Measurements from ENCODE around the gene GBX1.

The GBX1 gene

DNA sequence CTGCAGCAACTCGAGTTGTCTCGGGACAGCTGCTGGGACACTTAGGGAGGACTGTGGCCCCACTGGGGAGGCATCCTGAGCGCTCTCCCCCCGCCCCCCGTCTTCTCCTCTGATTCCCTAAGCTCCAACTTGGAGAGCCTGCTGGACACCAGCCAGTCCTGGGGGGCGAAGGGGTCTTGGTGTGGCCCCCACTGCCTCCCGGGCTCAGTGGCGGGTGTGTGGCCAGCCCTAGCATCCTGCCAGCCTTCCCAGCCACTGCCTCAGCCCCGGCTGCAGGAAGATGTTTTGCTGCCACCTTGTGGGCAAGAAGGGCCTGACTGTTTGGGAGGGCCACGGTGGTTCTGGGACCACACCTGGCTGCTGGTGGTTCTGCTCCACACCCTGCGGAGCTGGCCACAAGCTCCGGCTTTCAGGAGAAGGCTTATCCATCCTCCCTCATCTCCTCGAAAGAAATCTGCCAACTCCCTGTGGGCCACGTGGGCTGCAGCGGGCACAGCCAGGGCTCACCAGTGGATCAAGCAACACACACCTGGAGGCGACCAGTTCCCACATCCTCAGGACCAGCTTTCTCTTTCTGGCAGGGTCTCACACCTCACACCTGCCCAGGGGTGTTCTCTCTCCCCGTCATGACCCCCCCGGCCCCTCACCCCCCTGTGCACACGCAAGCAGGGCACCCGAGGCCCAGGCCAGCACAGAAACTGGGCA, 56.4 kb downstream of the GBX1 start:
- DNase-seq = no peak

DNA sequence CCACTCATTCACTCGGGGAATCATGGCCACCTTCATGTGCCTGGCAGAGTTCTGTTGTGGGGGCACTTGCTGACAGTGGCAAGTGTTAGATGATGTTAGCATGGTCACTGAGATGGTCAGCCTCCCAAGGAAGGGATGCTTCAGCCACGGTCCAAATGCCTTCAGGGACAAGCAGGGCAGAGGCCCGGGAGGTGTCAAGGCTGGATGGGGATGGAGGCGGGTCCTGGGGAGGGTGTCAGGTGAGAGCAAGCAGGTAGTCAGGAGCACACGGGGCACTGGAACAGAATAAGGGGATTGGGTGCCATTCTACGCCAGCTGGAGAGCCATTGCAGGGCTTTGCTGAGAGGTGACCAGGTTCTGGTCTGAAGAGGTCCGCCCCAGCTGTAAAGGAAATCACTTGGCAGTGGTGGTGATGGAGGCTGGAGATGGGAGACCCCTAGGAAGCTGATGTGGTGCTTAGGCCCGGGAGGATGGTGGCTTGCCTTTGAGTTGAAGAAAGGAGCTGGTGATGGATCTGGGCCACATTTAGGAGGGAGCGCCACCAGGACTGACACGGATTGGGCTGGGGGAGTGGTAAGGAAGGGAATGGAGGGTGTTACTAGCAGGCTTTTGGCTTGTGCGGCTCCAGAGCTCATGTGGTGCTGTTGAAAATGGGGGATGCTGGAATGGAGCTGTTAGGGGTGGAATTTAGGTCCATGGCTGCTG, 57.1 kb downstream of the GBX1 start:
- DNase-seq = no peak

DNA sequence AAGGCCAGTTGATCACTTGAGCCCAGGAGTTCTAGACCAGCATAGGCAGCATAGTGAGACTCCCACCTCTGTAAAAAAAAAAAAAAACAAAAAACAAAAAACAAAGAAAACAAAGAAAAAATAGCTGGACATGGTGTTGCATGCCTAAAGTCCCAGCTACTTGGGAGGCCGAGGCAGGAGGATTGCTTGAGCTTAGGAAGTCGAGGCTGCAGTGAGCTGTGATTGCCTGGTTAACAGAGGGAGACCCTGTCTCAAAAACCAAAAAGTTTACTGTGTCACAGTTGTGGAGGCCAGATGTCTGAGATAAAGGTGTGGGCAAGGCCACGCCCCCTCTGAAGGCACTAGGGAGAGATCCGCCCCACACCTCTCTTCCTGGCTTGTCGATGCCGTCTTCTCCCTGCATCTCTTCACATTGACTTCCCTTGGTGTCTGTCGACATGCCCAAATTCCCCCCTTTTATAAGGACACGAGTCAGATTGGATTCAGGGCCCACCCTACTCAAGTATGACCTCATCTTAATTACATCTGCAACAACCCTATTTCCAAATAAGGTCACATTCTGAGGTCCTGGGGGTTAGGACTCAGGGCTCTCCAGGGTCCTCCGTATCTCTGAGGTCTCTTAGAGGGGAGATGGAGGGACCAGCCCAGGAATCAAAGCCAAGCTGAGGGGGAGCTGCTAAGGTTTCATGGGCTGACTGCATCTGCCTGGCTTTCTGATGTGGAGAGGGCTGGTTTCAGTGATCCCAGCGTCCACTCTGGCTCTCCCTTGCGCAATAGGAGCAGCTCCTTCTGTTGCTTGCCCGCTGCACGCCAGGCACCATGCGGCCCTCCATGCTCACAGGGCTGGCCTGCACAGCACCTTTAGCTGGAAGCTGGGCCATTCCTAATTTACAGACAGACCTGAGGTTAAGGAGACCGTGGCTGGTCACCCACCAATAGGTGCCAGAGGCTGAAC, 58.1 kb downstream of the GBX1 start:
- DNase-seq = no peak

- DNase-seq = no peak
Measured at GRCh38 chr7:151107882-151108281, 59.6 kb downstream of the GBX1 start.

GRCh38 chr7:151104411-151105235, 62.9 kb downstream of the GBX1 start:
- DNase-seq = no peak

GRCh38 chr7:151103973-151104372, 63.5 kb downstream of the GBX1 start:
- DNase-seq = no peak

DNA sequence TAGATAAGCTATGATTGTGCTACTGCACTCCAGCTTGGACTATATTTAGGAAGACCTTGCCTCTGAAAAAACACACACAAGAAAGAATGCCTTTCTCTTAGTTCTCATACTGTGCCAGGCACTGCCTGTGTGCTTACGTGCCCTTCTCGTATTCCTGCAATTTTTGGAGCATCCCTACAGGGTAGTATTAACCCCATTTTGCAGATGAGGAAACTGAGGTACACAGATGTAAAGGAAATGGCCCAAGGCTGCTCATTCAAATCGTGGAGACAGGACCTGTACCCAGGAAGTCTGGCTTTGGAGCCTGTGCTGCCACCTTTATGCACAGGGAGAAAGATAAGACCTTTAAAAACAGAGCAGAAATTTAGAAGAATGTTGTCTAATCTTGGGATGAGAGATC, 64.5 kb downstream of the GBX1 start:
- no peak for DNase-seq

DNA sequence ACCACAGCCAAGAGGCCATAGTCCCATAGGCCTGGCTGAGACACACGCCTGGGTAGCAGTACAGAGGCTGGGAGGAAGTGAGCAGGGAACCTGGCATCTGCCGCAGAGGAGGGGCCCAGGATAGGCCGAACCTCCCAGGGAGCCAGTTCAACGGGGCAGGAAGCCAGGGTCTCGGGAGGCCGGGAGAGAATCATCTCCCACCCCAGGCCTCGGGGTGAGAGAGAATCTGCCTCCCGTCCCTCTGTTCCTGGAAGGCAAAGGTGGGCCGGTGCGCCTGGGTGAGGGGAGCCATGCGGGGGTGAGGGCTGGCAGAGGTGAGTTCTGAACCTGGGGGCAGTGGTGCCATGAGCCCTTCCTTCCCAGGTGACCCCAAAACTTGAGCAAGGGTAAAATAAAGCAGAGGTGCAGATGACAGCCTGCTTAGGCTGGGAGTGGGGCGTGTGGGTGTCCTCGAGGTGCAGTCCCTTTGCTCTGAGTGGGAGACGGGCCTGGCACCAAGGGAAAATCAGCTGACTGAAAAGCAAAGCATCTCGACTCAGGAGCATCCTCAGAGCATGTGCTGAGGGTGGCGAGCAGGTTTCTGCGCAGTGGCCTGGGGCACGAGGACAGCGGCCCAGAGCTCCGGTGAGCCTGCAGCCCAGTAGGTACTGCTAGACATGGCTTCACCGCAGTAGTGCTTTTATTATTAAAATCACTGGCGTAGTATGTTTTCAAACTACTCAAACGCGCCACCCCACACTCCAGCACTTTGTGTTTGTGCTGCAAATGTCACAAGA, 65.7 kb downstream of the GBX1 start:
- no peak for DNase-seq

GRCh38 chr7:151100921-151101320, 66.6 kb downstream of the GBX1 start:
- no peak for DNase-seq

DNA sequence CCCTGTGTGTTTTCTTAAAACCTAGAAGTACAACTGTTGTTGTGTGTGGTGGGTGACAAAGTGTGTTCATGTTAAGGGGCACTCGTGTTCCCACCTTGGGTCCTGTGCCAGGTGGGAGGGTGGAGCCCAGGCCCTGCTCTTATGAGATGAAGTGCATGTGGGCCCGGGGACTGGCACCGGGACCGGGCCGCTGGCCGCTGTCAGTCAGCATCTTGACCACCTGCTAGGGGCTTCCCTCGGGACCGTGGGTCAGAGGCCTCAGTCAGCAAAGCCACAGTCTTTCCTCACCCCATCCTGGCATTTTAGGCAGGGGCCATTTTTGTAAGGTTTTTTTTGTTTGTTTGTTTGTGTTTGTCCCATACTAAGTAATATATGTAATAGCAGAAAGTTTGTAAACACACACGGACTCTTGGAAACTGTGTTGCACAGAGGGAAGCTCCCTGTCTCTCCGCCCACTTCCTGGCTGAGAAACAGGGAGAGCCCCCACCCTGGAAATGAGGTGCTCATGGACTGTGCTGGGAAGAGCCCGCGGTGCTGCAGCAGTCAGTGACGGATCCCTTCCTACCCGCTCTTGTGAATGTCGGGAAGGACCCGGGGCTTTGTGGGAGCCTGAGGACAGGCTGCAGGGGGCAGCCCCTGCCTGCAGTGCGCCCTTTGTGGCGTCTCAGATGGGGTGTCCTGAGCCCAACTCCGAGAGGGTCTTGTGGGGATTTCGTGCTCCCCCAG, 67.8 kb downstream of the GBX1 start:
- no peak for DNase-seq

All from NCI-H510A (cell line).